SK-N-SH (cell line): ENCODE results near the gene STARD7.
A peak's percentile ranks its signal among the peaks of the same experiment; 100 is the strongest.

Experiments
- CTCF ChIP-seq: fragments of 200-600 bp; sonication (generic); IDR thresholded peaks from 2 replicates; pipeline ENCODE4 v1.6.1; 2017; ENCODE audit warnings: antibody characterized with exemption, mild to moderate bottlenecking, moderate library complexity
- ELF1 ChIP-seq: IDR thresholded peaks from 2 replicates; pipeline ENCODE4 v1.4.0; 2012
- FOXJ3 ChIP-seq: sonication (generic); formaldehyde crosslinking; IDR thresholded peaks from 2 replicates; pipeline ENCODE4 v1.5.1; 2020; ENCODE audit warnings: mild to moderate bottlenecking, missing genetic modification reagents
- MEF2A ChIP-seq: IDR thresholded peaks from 2 replicates; pipeline ENCODE4 v1.4.0; 2012; ENCODE audit warnings: low read depth, borderline replicate concordance
- SIN3A ChIP-seq: IDR thresholded peaks from 2 replicates; pipeline ENCODE4 v1.6.1; 2012; ENCODE audit warnings: low read depth, mild to moderate bottlenecking, low read length, moderate library complexity, borderline replicate concordance
- TAF1 ChIP-seq: IDR thresholded peaks from 2 replicates; pipeline ENCODE4 v1.6.1; 2012; ENCODE audit warnings: low read depth, mild to moderate bottlenecking, low read length, moderate library complexity, borderline replicate concordance
- YY1 ChIP-seq: IDR thresholded peaks from 2 replicates; pipeline ENCODE4 v1.4.0; 2012; ENCODE audit warnings: low read depth, mild to moderate bottlenecking

GRCh38 chr2:96174251-96175144 lies 34.1 kb downstream of the STARD7 start:
- peak; percentile 91 for TF ChIP-seq CTCF
- no peak for TF ChIP-seq YY1
- no peak for TF ChIP-seq TAF1
- TF ChIP-seq MEF2A: no peak
- TF ChIP-seq SIN3A: no peak
- no peak for TF ChIP-seq FOXJ3 (CRISPR knock-in tag)
- no peak for TF ChIP-seq ELF1
